HG02884 (cell line): ENCODE results near the gene TFCP2L1.

Experiments used
- ATAC-seq: cut with Tn5 transposase; IDR thresholded peaks from one replicate; pipeline ENCODE4 v1.9.1; 2021; ENCODE audit warnings: mild to moderate bottlenecking, moderate library complexity; ENCODE audit not compliant: unreplicated experiment

Gene TFCP2L1

DNA sequence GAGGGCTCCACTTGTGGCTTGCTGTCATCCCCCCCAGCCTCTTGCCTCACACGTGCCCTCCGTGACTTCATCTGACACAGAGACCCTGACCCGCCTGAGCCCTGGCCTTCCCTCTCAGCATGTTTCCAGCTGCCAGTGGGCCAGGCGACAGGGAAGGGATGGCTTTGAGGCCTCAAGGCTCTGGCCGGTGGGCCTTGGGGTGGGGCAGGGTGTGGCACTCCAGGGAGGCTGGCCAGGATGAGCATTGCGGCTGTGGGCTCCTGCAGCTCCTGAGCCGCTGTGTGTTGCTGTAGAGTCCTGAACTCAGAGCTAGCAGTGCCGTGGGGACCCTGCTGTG is 85.0 kb downstream of the TFCP2L1 start:
- ATAC-seq = no peak

DNA sequence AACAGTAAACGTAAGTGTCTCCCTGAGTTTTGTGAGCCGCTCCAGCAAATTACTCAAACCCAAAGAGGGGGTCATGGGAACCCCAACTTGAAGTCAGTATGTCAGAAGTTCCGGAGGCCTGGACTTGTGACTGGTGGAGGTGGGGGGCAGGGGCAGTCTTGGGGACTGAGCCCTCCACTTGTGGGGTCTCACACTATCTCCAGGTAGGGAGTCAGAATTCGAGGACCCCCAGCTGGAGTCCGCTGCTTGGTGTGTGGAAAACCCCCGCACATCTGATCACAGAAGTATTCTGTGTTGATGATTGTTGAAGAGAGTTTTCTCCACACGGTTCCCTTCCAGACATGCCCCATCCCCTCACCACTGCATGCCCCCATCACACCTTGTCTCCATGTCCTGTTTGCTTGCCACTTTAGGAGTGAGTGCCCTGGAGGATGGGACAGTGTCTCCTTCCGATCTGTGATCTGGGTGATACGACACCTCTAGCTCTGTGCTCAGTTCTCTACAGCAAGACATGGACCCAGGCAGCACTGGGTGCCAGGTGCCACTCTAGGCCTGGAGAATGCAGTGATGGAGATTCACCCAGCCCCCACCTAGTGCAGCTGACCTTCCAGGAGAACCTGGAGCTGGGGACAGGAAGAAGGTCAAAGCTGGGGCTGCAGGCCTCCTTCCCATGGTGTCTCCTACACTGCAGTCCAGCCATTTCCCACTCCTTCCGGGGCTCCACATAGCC is 85.6 kb downstream of the TFCP2L1 start:
- ATAC-seq = no peak

- no peak for ATAC-seq
Observed at GRCh38 chr2:121197369-121198091, 87.5 kb downstream of the TFCP2L1 start.

GRCh38 chr2:121196849-121197155 is 88.2 kb downstream of the TFCP2L1 start:
- no peak for ATAC-seq

DNA sequence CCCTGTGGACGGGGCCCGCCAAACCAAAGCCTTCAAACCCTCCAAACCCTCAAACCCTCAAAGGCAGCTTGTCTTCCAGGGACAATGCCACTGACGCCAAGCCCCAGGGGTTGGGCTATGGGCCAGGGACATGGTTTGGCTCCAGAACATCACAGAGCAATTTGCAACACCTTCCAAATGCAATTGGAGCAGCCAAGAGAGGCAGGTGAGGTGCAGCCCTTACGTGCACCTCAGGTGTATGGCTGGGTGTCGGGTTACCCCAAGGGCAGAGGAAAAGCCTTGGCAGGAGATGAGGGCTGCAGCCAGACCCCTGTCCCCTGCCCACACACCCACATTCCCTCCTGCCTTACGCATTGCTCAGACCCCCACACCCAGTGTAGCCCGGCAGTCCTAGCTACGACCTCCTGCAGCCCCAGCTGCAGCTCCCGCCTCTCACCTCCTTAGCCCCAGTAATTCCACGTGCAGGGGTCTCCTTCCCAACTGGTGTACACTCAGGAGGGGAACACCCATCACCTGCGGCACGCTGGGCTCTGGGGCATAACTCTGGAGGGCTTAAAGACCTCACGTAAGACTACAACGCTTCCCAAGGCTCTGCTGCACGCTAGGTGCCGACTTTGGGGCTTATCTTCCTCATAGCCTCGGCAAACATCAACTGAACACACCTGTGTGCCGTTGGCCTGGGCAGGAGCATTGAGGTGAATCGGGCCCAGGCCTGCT is 88.7 kb downstream of the TFCP2L1 start:
- no peak for ATAC-seq

DNA sequence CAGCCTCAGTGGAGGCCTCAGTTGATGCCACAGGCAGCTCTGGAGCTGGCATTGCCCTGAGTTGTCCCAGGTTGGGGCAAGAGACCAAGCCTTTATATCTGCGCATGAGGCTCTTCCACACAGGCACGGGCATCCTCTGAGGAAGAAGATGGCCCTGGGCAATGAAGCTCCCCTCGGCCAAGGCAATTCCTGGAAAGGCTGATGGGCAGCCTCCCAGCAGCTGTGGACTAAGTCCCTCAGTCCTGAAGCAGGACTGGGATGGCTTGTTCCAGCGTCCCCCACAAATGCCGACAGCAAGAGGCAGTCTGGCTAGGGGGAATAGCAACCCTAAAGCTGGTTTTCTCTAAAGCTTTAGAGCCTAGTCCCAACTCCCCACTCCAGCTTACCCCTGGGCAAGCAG is 90.0 kb downstream of the TFCP2L1 start:
- ATAC-seq = no peak

GRCh38 chr2:121194626-121195025 is 90.4 kb downstream of the TFCP2L1 start:
- ATAC-seq = no peak

DNA sequence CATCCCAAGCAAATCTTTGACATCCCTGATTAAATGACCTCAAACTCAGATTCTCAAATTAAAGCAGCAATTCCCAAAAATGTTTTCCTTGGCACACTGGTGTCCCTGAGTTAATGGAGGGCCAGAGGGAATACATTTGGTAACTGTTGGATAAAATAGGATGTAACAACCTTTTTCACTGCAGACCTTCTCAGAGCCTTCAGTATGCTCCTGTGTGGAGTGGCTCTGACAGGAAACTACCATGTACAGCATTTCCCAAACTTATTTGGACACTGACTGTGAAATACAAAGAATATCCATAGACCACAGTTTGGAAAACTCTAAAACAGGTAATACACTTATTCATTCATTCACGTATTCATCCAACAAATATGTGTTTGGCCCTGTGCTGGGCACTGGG is 91.8 kb downstream of the TFCP2L1 start:
- no peak for ATAC-seq

DNA sequence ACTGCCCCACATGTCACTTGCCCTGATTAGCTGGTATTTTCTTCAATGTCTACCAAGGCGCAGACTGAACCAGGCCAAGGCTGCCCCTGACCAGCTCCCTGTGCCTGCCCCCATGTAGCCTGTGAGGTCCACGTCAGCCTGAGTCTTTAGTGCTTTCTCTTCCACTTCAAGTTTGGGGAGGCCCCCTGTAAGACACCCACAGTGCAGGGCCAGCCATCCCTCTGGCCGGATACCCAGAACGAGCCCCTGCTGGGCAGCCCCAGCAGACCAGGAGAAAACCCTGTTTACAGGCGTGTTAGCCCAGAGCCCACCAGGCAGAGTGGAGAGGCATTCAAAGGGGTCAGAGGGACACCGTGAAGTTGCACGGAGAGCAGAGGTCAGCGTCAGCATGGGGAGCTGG is 92.4 kb downstream of the TFCP2L1 start:
- no peak for ATAC-seq

DNA sequence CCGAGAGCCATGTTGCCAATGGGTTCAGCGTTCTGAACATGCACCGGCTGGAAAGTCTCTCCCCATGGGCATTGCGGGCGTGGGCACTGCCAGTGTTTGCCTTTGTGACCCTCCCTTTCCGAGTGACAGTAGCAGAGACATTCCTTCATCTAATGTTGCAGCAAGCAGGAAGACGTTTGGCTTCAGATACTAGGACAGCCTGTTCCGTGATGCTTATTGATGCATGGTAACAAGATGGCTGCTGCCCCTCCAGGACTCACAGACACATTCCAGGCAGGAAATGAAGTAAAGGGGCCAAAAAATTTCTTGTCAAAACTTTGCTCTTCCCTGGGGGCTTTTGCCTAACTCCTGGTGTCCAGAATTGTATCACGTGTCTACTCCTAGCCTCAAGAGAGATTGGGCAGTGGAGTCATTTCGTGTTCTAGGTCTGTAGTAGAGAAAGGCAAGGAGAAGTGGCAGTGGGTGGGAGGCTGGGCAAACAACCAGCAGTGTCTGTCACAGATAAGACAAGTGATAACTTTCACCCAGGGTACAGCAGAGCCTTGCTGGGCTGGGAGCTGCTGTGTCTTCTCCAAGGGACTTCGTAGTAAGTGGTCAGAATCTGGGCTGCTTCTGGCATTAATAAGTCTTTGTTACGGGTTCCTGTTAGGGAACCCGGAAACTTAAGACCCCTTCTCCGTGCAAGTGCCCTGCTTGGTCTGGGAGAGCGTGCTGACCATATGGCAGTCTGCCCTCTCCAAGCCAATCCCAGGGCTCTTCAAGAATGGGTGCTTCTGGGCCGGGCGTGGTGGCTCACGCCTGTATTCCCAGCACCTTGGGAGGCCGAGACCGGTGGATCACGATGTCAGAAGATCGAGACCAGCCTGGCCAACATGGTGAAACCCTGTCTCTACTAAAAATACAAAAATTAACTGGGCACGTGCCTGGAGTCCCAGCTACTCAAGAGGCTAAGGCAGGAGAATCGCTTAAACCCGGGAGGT is 93.5 kb downstream of the TFCP2L1 start:
- ATAC-seq = no peak

DNA sequence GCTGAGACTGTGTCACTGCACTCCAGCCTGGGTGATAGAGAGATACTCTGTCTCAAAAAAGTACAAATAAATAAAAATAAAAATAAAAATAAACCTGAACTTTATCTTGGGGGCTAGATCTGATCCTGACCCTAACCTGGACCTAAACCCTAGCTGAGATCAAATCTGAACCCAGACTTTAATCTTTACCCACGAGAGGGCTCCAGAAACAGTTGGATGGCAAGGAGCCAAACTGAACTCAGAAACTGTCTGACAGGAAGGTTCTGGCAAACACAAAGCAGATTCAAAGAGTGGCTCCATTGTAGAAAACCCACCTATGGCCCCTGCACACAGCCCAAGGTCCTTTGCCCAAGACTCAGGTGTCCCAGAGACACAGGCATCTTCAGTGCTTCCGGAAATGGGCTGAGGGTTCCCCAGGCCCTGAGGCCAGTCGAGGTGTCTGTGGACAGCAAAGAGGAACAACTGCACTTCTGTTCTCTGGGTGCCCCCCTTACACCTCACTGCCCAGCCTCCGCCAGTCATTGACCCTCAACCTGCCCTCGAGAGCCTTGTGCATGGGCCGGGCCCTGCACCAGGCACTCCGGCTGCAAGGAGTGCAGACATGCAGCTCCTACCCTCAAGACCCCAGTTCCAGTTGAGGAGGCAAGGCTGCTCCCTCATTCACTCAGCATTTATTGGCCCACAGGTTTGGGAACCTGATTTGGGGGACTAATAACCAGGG is 95.2 kb downstream of the TFCP2L1 start:
- ATAC-seq = no peak

DNA sequence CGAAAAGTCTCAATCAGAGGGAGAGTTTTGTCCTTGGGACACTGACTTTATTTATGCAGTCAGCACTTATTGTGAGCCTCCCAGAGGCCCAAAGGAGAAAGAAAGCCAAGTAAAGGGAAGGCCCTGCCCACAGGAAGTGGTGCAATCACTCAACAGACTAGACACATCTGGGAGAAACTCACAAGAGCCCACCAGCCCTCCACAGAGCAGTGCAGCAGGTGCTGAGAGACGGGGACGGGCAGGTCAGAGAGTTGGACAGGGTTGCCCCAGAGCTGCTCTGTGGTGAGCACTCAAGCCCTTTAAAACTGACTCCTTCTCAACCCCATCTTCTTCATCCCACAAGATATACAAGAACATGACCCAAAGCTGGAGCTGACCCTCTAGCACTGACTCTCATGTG is 96.0 kb downstream of the TFCP2L1 start:
- ATAC-seq = no peak

DNA sequence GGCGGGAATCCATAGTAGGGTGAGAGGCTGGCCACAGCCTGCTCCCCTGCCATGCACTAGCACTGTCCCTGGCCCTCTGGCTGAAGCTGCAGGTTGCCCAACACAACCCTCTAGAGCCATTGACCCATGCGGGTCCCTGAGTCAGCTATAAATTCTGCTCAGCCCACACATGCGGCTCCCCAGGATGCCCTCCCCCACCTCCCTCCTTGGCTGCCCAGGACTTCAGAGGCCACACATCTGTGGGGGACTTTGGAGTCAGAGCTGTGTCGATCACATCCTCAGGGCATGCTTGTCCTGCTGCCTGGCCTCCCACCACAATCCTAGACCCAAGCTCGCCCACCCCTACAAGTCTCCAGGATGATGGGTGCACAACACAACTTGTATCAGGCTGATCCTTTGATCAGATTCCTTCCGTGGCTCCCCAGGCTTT is 97.0 kb downstream of the TFCP2L1 start:
- no peak for ATAC-seq

DNA sequence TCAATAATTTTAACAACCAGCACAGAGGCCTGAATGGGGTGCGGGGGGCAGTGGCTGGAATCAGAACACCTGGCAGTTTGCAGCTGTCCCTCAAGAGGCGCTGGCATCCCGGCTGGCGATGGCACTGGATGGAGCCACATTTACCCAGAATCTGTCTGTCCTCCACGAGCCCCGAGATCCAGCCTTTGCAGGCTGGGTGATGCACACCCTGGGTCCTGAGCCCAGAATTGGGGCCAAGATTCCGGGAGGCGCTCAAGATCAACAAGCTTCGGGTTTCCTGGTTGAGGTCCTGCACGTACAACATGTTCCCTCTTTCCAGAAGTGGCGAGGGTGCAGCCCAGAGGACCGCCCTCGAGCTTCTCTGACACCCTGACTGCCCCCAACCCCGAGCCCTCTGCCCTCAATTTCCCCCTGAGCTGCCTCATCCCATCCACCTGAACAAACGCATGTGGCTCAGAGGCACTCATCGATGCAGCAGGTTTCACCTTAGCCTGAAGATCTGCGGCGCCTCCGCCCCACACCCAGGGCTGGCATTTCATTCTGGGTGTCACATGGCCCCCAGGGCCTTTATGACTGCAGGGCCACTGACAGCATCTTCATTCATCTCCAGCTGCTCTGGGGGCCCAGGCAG is 97.5 kb downstream of the TFCP2L1 start:
- no peak for ATAC-seq

GRCh38 chr2:121186261-121186660 is 98.7 kb downstream of the TFCP2L1 start:
- no peak for ATAC-seq

GRCh38 chr2:121185571-121186074 is 99.4 kb downstream of the TFCP2L1 start:
- ATAC-seq = no peak

GRCh38 chr2:121185111-121185510 is 99.9 kb downstream of the TFCP2L1 start:
- ATAC-seq = no peak

GRCh38 chr2:121184248-121184862 is 100.6 kb downstream of the TFCP2L1 start:
- no peak for ATAC-seq

DNA sequence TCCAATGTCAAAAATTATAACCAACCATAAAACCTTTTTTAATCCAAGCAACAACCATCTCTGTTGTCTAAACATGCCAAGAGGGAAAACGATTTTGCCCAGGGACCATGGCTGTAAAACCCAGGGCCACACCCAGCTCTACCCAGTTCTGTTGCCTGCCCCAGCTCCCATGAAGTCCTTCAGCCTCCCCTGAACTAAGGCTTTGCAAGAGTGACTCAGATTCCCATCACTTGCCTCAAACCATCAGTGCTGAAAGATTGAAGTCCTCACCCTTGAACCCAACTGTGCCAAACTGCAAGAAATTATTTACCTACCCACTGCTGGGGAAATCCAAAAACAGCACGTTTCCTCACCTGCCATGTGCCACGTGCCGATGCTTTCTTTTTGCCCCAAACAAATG is 102.5 kb downstream of the TFCP2L1 start:
- ATAC-seq = no peak
